WI38 (cell line): ENCODE measurements around the gene C1QTNF9B.

Experiments
- H3K4me3 ChIP-seq: 2 replicates; pipeline ENCODE4 v1.5.1; 2011; ENCODE audit warnings: low read depth, mild to moderate bottlenecking, control low read depth, low read length
- CTCF ChIP-seq: IDR thresholded peaks from 2 replicates; pipeline ENCODE4 v1.5.1; 2012; ENCODE audit warnings: low read depth, mild to moderate bottlenecking, control low read depth, low read length

Gene C1QTNF9B

GRCh38 chr13:23871616-23872220, 25.6 kb downstream of the C1QTNF9B start:
- H3K4me3 ChIP-seq, result no peak overlapping the region
- no peak; the same call in 1 of the 2 replicates for TF ChIP-seq CTCF

GRCh38 chr13:23870356-23871140, 26.8 kb downstream of the C1QTNF9B start:
- no peak for TF ChIP-seq CTCF
- no peak overlapping the region for H3K4me3 ChIP-seq

- TF ChIP-seq CTCF, result no peak
These were observed 28.8 kb downstream of the C1QTNF9B start for GRCh38 chr13:23868521-23868920.

GRCh38 chr13:23867027-23867491, 30.2 kb downstream of the C1QTNF9B start:
- no peak for TF ChIP-seq CTCF
- H3K4me3 ChIP-seq, result no peak overlapping the region

More at GRCh38 chr13:23868521-23868920, 28.8 kb downstream of the C1QTNF9B start:
- H3K4me3 ChIP-seq, result no peak overlapping the region

- no peak for TF ChIP-seq CTCF
- H3K4me3 ChIP-seq, result no peak overlapping the region
These were observed 30.8 kb downstream of the C1QTNF9B start for GRCh38 chr13:23866420-23867026.

- no peak for TF ChIP-seq CTCF
- no peak overlapping the region for H3K4me3 ChIP-seq
These were observed 31.4 kb downstream of the C1QTNF9B start for GRCh38 chr13:23865906-23866305.

GRCh38 chr13:23865026-23865425, 32.3 kb downstream of the C1QTNF9B start:
- no peak for TF ChIP-seq CTCF
- H3K4me3 ChIP-seq, result no peak overlapping the region
